ENCODE results near the gene PRAMEF14.
"Not testable (repeated sequence)": the region's sequence is repeated elsewhere in the genome, so short reads cannot be mapped to it uniquely, and the experiment has no call there.

- TF ChIP-seq CTCF (IDR thresholded peaks at IDR 0.05; ENCODE audit: insufficient read depth, low read length, poor library complexity, severe bottlenecking); EZH2phosphoT487 (conservative IDR thresholded peaks at IDR 0.05; ENCODE audit: low read length): not testable (repeated sequence)
These were observed 18.0 kb upstream of the PRAMEF14 start for GRCh38 chr1:13364928-13365327.
